Lower leg skin (tissue), 4 donors: ENCODE data around the gene CYP17A1. TPM values are rescaled to one million over a fixed set of nuclear protein-coding genes. Genes with fewer than 3 reads are reported as not detected.
"Not testable (repeated sequence)": the region's sequence is repeated elsewhere in the genome, so short reads cannot be mapped to it uniquely, and the experiment has no call there.

Experiments
- DNase-seq, 2 donors: peaks; one replicate each; pipeline ENCODE4 v3.0.0-alpha.2; 2019; ENCODE audit warnings: low spot score in 2 of 2
- H3K4me3 ChIP-seq: fragments of 200-600 bp; sonication (generic); 2 replicates; pipeline ENCODE4 v1.5.1; 2017; ENCODE audit warnings: mild to moderate bottlenecking, low read depth; ENCODE audit not compliant: poor library complexity, severe bottlenecking
- CTCF ChIP-seq, 3 donors: fragments of 450-650 bp; IDR thresholded peaks; one replicate each; pipeline ENCODE4 v1.5.1; 2016; ENCODE audit warnings: antibody characterized with exemption in 3 of 3, mild to moderate bottlenecking in 3 of 3, moderate library complexity in 2 of 3
- POLR2A ChIP-seq, 2 donors: fragments of 450-650 bp; IDR thresholded peaks; one replicate each; pipeline ENCODE4 v1.6.1; 2016 to 2017; ENCODE audit warnings: antibody characterized with exemption in 2 of 2, mild to moderate bottlenecking in 1 of 2, moderate library complexity in 1 of 2
- WGBS, 2 donors: methylation state at CpG; one replicate each; pipeline ENCODE4 v1.1.5; 2018; 5-methylcytosine and 5-hydroxymethylcytosine counted together
- intact Hi-C: fragments of 100-400 bp; cut with DNase I; formaldehyde crosslinking; loops from one replicate; pipeline ENCODE4 v1.15.0; 2023; ENCODE audit warnings: low total_unique reads
- total RNA-seq, 4 donors: library from RNA; depleted of rRNA; stranded (reverse); fragments of >200 nt; gene quantifications; one replicate each; pipeline ENCODE4 v1.1.0, GENCODE V29; 2016

Gene CYP17A1
- total RNA-seq, 4 donors from 2014 or later: 0.26 TPM; not detected in 3

- no peak for DNase-seq
- TF ChIP-seq POLR2A (IDR thresholded peaks at IDR 0.05): no peak
- TF ChIP-seq CTCF (IDR thresholded peaks at IDR 0.05): no peak
- intact Hi-C loops: no loop called here
- 88 to 92% methylated on average over 11 of the region's 11 CpGs for WGBS, 2 donors
- no peak overlapping the region for H3K4me3 ChIP-seq
These were observed 4.7 kb upstream of the CYP17A1 start for GRCh38 chr10:102841827-102842345.

GRCh38 chr10:102838276-102838927 is 1.2 kb upstream of the CYP17A1 start:
- not testable (repeated sequence) for DNase-seq, H3K4me3 ChIP-seq
- intact Hi-C loops: loop anchor here (10.0 kb wide), 1 partner anchor 66 kb away; no protein-coding TSS in a partner anchor
- 75 to 79% methylated on average over 9 of the region's 9 CpGs for WGBS, 2 donors

- intact Hi-C loops: loop anchor here (10.0 kb wide), 1 partner anchor 70 kb away; no protein-coding TSS in a partner anchor
- TF ChIP-seq CTCF (IDR thresholded peaks at IDR 0.05): peak in 1 of 3 donors; percentile 72
- no peak for TF ChIP-seq POLR2A (IDR thresholded peaks at IDR 0.05)
- DNase-seq: peak; percentile 69 to 94
- WGBS, 2 donors: 64 to 66% methylated on average over 11 of the region's 11 CpGs
- H3K4me3 ChIP-seq: no peak overlapping the region
These were observed 2.2 kb downstream of the CYP17A1 start for GRCh38 chr10:102835007-102835482.

- TF ChIP-seq CTCF (IDR thresholded peaks at IDR 0.05) (no peak), POLR2A (IDR thresholded peaks at IDR 0.05) (no peak)
- 33 to 51% methylated on average over 9 of the region's 9 CpGs for WGBS, 2 donors
- DNase-seq: no peak
- intact Hi-C loops: loop anchor here (10.0 kb wide), 1 partner anchor 71 kb away; no protein-coding TSS in a partner anchor
- no peak overlapping the region for H3K4me3 ChIP-seq
These were observed 3.1 kb downstream of the CYP17A1 start for GRCh38 chr10:102834143-102834542.

GRCh38 chr10:102832987-102833386 is 4.2 kb downstream of the CYP17A1 start:
- H3K4me3 ChIP-seq: no peak overlapping the region
- no peak for TF ChIP-seq POLR2A (IDR thresholded peaks at IDR 0.05)
- no peak for TF ChIP-seq CTCF (IDR thresholded peaks at IDR 0.05)
- DNase-seq: no peak
- 76% methylated on average over 4 of the region's 4 CpGs for WGBS, 2 donors
- intact Hi-C loops: loop anchor here (10.0 kb wide), 1 partner anchor 72 kb away; no protein-coding TSS in a partner anchor

GRCh38 chr10:102832248-102832647 is 5.0 kb downstream of the CYP17A1 start:
- WGBS, 2 donors: 87 to 92% methylated on average over 14 of the region's 14 CpGs
- TF ChIP-seq POLR2A (IDR thresholded peaks at IDR 0.05) (no peak), CTCF (IDR thresholded peaks at IDR 0.05) (no peak)
- intact Hi-C loops: loop anchor here (10.0 kb wide), 1 partner anchor 73 kb away; no protein-coding TSS in a partner anchor
- DNase-seq: no peak
- no peak overlapping the region for H3K4me3 ChIP-seq
